Measurements from ENCODE around the gene NOP16.

- TF ChIP-seq ZBTB8A (tag by site-specific recombination; IDR thresholded peaks at IDR 0.05): no peak
- TF ChIP-seq CTCF (tag by site-specific recombination; IDR thresholded peaks at IDR 0.05): no peak
- no peak for TF ChIP-seq PRDM10 (tag by site-specific recombination; IDR thresholded peaks at IDR 0.05)
- TF ChIP-seq ZNF10 (tag by site-specific recombination; IDR thresholded peaks at IDR 0.05): no peak
- TF ChIP-seq ZBTB20 (tag by site-specific recombination; IDR thresholded peaks at IDR 0.05): no peak
- no peak for TF ChIP-seq ZNF660 (tag by site-specific recombination; IDR thresholded peaks at IDR 0.05)
- TF ChIP-seq ZNF645 (tag by site-specific recombination; IDR thresholded peaks at IDR 0.05): no peak
- TF ChIP-seq KLF1 (tag by site-specific recombination; IDR thresholded peaks at IDR 0.05): no peak
- TF ChIP-seq ZSCAN5A (tag by site-specific recombination; IDR thresholded peaks at IDR 0.05): no peak
- TF ChIP-seq ZBTB26 (tag by site-specific recombination; optimal IDR thresholded peaks at IDR 0.05): no peak
- no peak for TF ChIP-seq ZNF560 (tag by site-specific recombination; IDR thresholded peaks at IDR 0.05; ENCODE audit: borderline replicate concordance)
Observed at GRCh38 chr5:176356179-176356566, 32.2 kb downstream of the NOP16 start.

All from HEK293 (cell line).